Prostate gland (tissue), 2 donors: Measurements from ENCODE around the gene SOX2. TPM values are rescaled to one million over a fixed set of nuclear protein-coding genes. Genes with fewer than 3 reads are reported as not detected.

Experiments
- DNase-seq: peaks from one replicate; pipeline ENCODE4 v3.0.0-alpha.2; 2019; ENCODE audit warnings: low spot score
- H3K27ac ChIP-seq, 2 donors: fragments of 200-600 bp; sonication (generic); 2 replicates each; pipeline ENCODE4 v1.5.1; 2017 to 2019
- H3K27me3 ChIP-seq: fragments of 200-600 bp; sonication (generic); replicated peaks from 2 replicates; pipeline ENCODE4 v1.5.1; 2019; ENCODE audit not compliant: insufficient read depth
- H3K36me3 ChIP-seq, 2 donors: fragments of 200-600 bp; sonication (generic); 1 replicate in 1 of 2; 2 replicates in 1 of 2; pipeline versions ENCODE4 v1.5.1 to v1.8.1; 2017 to 2019
- H3K4me1 ChIP-seq: fragments of 200-600 bp; sonication (generic); replicated peaks from 2 replicates; pipeline ENCODE4 v1.5.1; 2019
- H3K4me3 ChIP-seq, 2 donors: fragments of 200-600 bp; sonication (generic); 2 replicates each; pipeline ENCODE4 v1.5.1; 2017 to 2019
- H3K9me3 ChIP-seq: fragments of 200-600 bp; sonication (generic); 2 replicates; pipeline ENCODE4 v1.5.1; 2017
- POLR2A ChIP-seq: fragments of 450-650 bp; IDR thresholded peaks from one replicate; pipeline ENCODE4 v1.6.1; 2016; ENCODE audit warnings: antibody characterized with exemption, mild to moderate bottlenecking
- POLR2AphosphoS5 ChIP-seq: sonication (generic); formaldehyde crosslinking; IDR thresholded peaks from one replicate; pipeline ENCODE4 v1.6.1; 2017; ENCODE audit warnings: antibody characterized with exemption
- WGBS: methylation state at CpG from one replicate; pipeline ENCODE4 v1.1.5; 2018; 5-methylcytosine and 5-hydroxymethylcytosine counted together
- intact Hi-C: fragments of 100-400 bp; cut with DNase I; formaldehyde crosslinking; loops from one replicate; pipeline ENCODE4 v1.14.2; 2022
- total RNA-seq, 2 donors: library from RNA; depleted of rRNA; stranded (reverse); fragments of >200 nt; gene quantifications; one replicate each; pipeline ENCODE4 v1.1.0, GENCODE V29; 2016
- TF ChIP-seq, protein P1 (sequence below), 4 experiments: fragments of 200-600 bp in 2 of 4; fragments of 450-650 bp in 2 of 4; sonication (generic) in 2 of 4; IDR thresholded peaks; 1 replicate in 3 of 4; 2 replicates in 1 of 4; pipeline ENCODE4 v1.5.1; 2016 to 2019; ENCODE audit warnings: antibody characterized with exemption in 4 of 4, mild to moderate bottlenecking in 2 of 4, moderate library complexity in 2 of 4

The SOX2 gene
- total RNA-seq, 2 donors from 2014 or later, result 10.5 to 17.8 TPM

GRCh38 chr3:181738551-181738950 is 26.8 kb downstream of the SOX2 start:
- H3K4me3 ChIP-seq, result no peak overlapping the region
- no peaks in the 10 kb centered on the region for H3K36me3 ChIP-seq
- WGBS, result 94% methylated on average over 5 of the region's 5 CpGs
- no peaks in the 10 kb centered on the region for H3K27me3 ChIP-seq
- no peaks in the 10 kb centered on the region for H3K4me1 ChIP-seq
- H3K9me3 ChIP-seq, result no peaks in the 10 kb centered on the region
- TF ChIP-seq POLR2AphosphoS5 (no peak), POLR2A (no peak)
- TF ChIP-seq, protein P1, sequence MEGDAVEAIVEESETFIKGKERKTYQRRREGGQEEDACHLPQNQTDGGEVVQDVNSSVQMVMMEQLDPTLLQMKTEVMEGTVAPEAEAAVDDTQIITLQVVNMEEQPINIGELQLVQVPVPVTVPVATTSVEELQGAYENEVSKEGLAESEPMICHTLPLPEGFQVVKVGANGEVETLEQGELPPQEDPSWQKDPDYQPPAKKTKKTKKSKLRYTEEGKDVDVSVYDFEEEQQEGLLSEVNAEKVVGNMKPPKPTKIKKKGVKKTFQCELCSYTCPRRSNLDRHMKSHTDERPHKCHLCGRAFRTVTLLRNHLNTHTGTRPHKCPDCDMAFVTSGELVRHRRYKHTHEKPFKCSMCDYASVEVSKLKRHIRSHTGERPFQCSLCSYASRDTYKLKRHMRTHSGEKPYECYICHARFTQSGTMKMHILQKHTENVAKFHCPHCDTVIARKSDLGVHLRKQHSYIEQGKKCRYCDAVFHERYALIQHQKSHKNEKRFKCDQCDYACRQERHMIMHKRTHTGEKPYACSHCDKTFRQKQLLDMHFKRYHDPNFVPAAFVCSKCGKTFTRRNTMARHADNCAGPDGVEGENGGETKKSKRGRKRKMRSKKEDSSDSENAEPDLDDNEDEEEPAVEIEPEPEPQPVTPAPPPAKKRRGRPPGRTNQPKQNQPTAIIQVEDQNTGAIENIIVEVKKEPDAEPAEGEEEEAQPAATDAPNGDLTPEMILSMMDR (IDR thresholded peaks at IDR 0.05), result no peak
- intact Hi-C loops, result no loop called here
- DNase-seq, result no peak
- no peak overlapping the region for H3K27ac ChIP-seq

GRCh38 chr3:181739628-181740027 is 27.9 kb downstream of the SOX2 start:
- TF ChIP-seq POLR2AphosphoS5 (no peak), POLR2A (no peak)
- Histone ChIP-seq H3K9me3 (no peaks in the 10 kb centered on the region), H3K27me3 (no peaks in the 10 kb centered on the region), H3K36me3 (no peaks in the 10 kb centered on the region), H3K27ac (no peak overlapping the region), H3K4me3 (no peak overlapping the region), H3K4me1 (no peaks in the 10 kb centered on the region)
- 75% methylated on average over 4 of the region's 4 CpGs for WGBS
- DNase-seq, result no peak
- intact Hi-C loops, result no loop called here

DNA sequence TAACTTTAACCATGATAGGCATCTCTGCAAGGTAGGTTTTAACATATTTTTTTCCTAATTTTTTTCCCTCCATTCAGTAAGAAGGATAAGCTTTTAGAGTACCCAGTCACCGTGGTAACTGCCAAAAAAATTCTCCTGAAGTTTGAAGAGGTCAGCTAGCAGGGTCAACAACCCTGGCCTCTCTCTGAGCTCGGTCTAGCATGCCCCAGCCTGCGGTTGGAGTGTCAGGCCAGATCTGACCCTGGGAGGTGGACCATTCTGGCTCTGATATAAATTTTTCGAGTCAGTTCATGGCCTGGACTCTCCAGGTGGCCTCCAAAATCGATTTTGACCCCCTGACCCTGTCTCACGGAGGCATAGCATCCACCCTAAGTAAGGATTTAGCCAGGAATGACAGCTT is 29.7 kb downstream of the SOX2 start:
- no peak overlapping the region for H3K4me3 ChIP-seq
- intact Hi-C loops, result no loop called here
- H3K27me3 ChIP-seq, result no peaks in the 10 kb centered on the region
- H3K4me1 ChIP-seq, result no peaks in the 10 kb centered on the region
- no peaks in the 10 kb centered on the region for H3K9me3 ChIP-seq
- no peak overlapping the region for H3K27ac ChIP-seq
- TF ChIP-seq POLR2AphosphoS5 (no peak), POLR2A (no peak)
- TF ChIP-seq, protein P1 (IDR thresholded peaks at IDR 0.05), result no peak
- no peaks in the 10 kb centered on the region for H3K36me3 ChIP-seq
- no peak for DNase-seq
- WGBS, result 69% methylated on average over 6 of the region's 6 CpGs

DNA sequence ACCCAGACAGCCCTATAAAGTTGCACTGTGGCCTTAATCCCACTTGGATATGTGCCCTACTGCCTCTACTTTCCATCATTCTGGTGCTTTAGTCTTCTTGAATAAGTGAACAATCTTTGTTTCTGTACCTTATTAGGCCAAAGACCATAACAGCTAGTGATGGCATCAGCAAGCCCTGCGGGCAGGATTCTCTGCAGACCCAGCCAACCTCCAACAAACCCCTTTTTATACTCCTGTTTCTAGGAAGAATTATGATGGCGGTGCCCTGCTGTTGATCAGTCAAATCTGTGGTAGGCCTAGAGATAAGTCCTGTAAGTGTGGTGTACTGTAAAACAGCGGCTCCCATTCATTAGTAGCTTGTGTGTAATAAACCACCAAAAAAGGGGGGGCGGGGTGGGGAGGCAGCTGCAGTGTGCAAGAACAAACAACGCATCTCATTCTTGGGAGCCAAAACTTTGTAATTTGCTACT is 40.5 kb downstream of the SOX2 start:
- DNase-seq, result no peak

GRCh38 chr3:181753391-181753790 is 41.7 kb downstream of the SOX2 start:
- no peaks in the 10 kb centered on the region for H3K4me1 ChIP-seq
- TF ChIP-seq POLR2A (no peak), POLR2AphosphoS5 (no peak)
- TF ChIP-seq, protein P1 (IDR thresholded peaks at IDR 0.05), result no peak
- WGBS, result 78% methylated on average over 3 of the region's 3 CpGs
- no peak for DNase-seq
- H3K4me3 ChIP-seq, result no peak overlapping the region
- H3K9me3 ChIP-seq, result no peaks in the 10 kb centered on the region
- H3K27ac ChIP-seq, result no peak overlapping the region
- H3K27me3 ChIP-seq, result no peaks in the 10 kb centered on the region
- intact Hi-C loops, result no loop called here
- H3K36me3 ChIP-seq, result no peaks in the 10 kb centered on the region

More for the DNA sequence above, 40.5 kb downstream of the SOX2 start:
- Histone ChIP-seq H3K4me3 (no peak overlapping the region), H3K27ac (no peak overlapping the region), H3K9me3 (no peaks in the 10 kb centered on the region), H3K27me3 (no peaks in the 10 kb centered on the region), H3K36me3 (no peaks in the 10 kb centered on the region), H3K4me1 (no peaks in the 10 kb centered on the region)
- TF ChIP-seq POLR2A (no peak), POLR2AphosphoS5 (no peak)
- TF ChIP-seq, protein P1 (IDR thresholded peaks at IDR 0.05), result no peak
- intact Hi-C loops, result no loop called here
- WGBS, result 40% methylated on average over 5 of the region's 5 CpGs
